IPS-18a (cell line): ENCODE results near the gene NDEL1.

Experiments
- H3K27ac ChIP-seq: one replicate; pipeline ENCODE4 v1.5.1; 2013; ENCODE audit warnings: low read length
- H3K27me3 ChIP-seq: one replicate; pipeline ENCODE4 v1.6.1; 2013; ENCODE audit warnings: mild to moderate bottlenecking, low read length; ENCODE audit not compliant: control insufficient read depth, insufficient read depth
- H3K36me3 ChIP-seq: one replicate; pipeline ENCODE4 v1.6.1; 2013; ENCODE audit warnings: low read depth, low read length; ENCODE audit not compliant: control insufficient read depth
- H3K4me1 ChIP-seq: one replicate; pipeline ENCODE4 v1.6.1; 2013; ENCODE audit warnings: low read depth, low read length; ENCODE audit not compliant: control insufficient read depth
- H3K4me3 ChIP-seq: one replicate; pipeline ENCODE4 v1.5.1; 2013; ENCODE audit warnings: low read length
- H3K9ac ChIP-seq: one replicate; pipeline ENCODE4 v1.6.1; 2013; ENCODE audit warnings: mild to moderate bottlenecking, low read length, moderate library complexity
- H3K9me3 ChIP-seq: one replicate; pipeline ENCODE4 v1.6.1; 2013; ENCODE audit warnings: low read depth, low read length; ENCODE audit not compliant: control insufficient read depth

NDEL1 gene

DNA sequence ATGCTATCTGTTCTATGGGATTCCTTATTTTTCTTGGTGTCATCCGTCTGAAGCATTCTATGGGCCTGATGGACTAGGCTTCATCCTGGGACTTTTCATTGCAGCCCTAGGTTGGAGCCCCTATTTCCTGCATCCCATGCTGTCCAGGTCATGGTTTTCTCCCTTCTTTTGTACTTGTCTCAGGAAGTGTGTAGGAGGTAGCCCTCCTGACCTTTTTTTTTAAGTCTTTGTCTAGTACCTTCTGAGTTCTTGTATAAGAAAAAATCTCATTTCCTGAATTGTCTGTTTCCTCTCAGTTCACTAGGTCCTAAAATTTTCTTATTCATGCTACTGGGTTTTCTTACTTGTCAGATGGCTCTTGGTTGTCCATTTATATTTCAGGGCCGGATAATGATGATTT, 6.0 kb downstream of the NDEL1 start:
- no peak overlapping the region for H3K4me3 ChIP-seq
- no peaks in the 10 kb centered on the region for H3K9me3 ChIP-seq
- no peaks in the 10 kb centered on the region for H3K27me3 ChIP-seq
- H3K27ac ChIP-seq: no peak overlapping the region
- no peak overlapping the region for H3K9ac ChIP-seq
- no peaks in the 10 kb centered on the region for H3K4me1 ChIP-seq
- H3K36me3 ChIP-seq: peaks cover 14% of the 10 kb centered on the region

DNA sequence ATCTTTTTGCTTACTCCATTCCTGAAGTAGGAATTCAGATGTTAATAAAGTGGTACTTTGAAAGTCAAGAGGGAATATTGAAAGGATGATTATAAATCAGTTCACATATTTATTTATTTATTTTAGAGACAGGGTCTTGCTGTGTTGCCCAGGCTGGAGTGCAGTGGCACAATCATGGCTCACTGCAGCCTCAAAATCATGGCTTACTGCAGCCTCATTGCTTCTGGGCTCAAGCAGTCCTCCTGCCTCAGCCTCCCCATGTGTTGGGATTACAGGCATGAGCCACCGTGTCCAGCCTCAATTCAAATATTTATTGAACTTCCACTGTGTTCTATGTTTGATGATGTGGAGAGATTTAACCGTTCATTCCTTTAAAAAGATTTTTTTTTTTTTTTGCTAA, 6.6 kb downstream of the NDEL1 start:
- H3K36me3 ChIP-seq: peaks cover 14% of the 10 kb centered on the region

DNA sequence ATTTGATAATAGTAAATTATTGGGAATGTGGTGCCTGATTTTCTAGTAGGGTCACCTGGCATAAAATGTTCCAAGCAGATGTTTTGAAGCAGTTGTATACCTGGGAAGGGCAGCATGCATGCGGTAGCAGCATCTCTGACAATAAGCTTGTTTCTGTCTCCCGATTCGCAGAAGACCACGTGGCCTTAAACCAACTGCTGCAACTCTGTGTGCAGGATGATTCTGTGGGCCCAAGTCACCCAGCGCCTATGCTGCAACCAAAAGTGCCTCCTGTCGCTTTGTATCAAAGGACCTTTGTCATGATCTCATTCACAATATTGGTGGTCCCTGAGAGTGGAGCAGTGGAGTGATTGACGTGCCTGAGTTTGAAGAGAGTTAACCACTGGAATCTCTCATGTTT, 8.1 kb downstream of the NDEL1 start:
- H3K27me3 ChIP-seq: no peaks in the 10 kb centered on the region
- H3K9ac ChIP-seq: no peak overlapping the region
- H3K9me3 ChIP-seq: no peaks in the 10 kb centered on the region
- peaks cover 18% of the 10 kb centered on the region for H3K36me3 ChIP-seq
- H3K4me1 ChIP-seq: no peaks in the 10 kb centered on the region
- no peak overlapping the region for H3K27ac ChIP-seq
- H3K4me3 ChIP-seq: no peak overlapping the region

More for the DNA sequence above, 6.6 kb downstream of the NDEL1 start:
- Histone ChIP-seq H3K4me1 (no peaks in the 10 kb centered on the region), H3K9me3 (no peaks in the 10 kb centered on the region), H3K9ac (no peak overlapping the region), H3K27me3 (no peaks in the 10 kb centered on the region), H3K4me3 (no peak overlapping the region), H3K27ac (no peak overlapping the region)

DNA sequence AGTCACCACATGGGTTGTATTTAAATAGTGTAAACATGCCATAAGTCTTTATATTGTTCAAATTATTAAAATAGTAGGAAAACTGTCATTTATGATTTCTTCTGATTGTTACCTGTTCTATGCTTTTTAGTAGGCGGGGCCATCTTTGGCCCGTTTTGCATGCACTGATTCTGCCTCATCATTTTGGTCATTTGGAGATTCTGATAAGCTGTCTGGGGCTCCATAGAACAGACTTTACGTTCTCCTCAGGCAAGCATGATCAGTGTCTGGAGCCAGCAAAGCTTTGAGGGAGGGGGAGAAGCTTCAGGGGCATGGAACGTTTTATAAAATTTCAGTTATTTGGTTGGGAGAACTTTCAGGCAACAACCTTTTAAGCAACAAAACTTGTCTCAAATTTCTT, 8.8 kb downstream of the NDEL1 start:
- no peaks in the 10 kb centered on the region for H3K27me3 ChIP-seq
- peaks cover 25% of the 10 kb centered on the region for H3K36me3 ChIP-seq
- H3K9me3 ChIP-seq: no peaks in the 10 kb centered on the region
- H3K4me3 ChIP-seq: no peak overlapping the region
- H3K9ac ChIP-seq: no peak overlapping the region
- no peak overlapping the region for H3K27ac ChIP-seq
- no peaks in the 10 kb centered on the region for H3K4me1 ChIP-seq

DNA sequence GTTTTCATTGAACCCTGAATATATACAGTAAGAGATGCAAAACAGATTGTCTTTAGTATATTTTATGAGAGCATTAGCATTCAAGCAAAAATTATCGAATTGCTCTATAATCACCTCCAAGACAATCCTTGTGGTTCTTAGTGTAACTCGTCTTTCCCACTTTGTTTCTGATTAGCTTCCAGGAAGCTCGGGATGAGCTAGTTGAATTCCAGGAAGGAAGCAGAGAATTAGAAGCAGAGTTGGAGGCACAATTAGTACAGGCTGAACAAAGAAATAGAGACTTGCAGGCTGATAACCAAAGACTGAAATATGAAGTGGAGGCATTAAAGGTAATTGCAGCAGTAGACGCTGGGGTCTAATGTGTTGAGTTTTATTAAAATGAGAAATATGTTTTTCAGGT, 9.9 kb downstream of the NDEL1 start:
- Histone ChIP-seq H3K9me3 (no peaks in the 10 kb centered on the region), H3K4me3 (no peak overlapping the region), H3K27ac (no peak overlapping the region), H3K27me3 (no peaks in the 10 kb centered on the region), H3K9ac (no peak overlapping the region), H3K36me3 (peaks cover 28% of the 10 kb centered on the region), H3K4me1 (no peaks in the 10 kb centered on the region)

DNA sequence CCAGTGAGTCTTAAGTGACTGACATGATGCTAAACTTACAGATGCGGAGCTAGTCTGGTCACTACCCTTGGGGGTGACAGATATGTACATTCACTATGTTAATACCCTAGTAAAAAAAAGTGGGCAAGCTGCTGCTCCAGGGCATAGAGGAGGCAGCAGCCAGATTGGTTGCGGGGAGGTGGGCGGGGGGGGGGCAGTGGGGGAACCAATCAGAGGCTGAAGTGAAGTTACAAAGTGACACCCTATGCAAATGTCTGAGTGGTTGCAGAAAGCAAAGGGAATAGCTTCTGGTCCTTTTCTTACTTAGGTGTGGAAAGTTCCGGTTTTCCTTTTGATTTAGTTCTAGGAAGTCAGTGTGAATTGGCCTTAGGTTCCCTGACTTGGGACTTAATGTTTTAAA, 12.1 kb downstream of the NDEL1 start:
- Histone ChIP-seq H3K36me3 (peaks cover 36% of the 10 kb centered on the region), H3K9me3 (no peaks in the 10 kb centered on the region), H3K27me3 (no peaks in the 10 kb centered on the region), H3K4me1 (no peaks in the 10 kb centered on the region), H3K27ac (no peak overlapping the region), H3K4me3 (no peak overlapping the region), H3K9ac (no peak overlapping the region)

DNA sequence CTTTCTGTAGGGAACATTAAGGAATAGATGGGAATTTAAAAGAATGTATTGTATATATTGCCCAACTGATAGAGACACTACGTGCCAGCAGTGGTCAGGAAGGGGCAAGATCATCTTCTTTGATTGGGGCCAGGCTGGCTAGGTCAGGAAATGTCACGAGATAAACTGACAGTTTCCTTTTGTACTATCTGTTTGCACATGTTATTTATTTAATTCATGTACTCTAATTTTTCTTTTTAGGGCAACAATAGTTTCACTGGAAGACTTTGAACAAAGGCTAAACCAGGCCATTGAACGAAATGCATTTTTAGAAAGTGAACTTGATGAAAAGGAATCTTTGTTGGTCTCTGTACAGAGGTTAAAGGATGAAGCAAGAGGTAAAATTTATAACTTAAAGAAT, 12.6 kb downstream of the NDEL1 start:
- H3K9me3 ChIP-seq: no peaks in the 10 kb centered on the region
- no peaks in the 10 kb centered on the region for H3K4me1 ChIP-seq
- no peak overlapping the region for H3K9ac ChIP-seq
- no peak overlapping the region for H3K4me3 ChIP-seq
- no peak overlapping the region for H3K27ac ChIP-seq
- no peaks in the 10 kb centered on the region for H3K27me3 ChIP-seq
- peaks cover 39% of the 10 kb centered on the region for H3K36me3 ChIP-seq

DNA sequence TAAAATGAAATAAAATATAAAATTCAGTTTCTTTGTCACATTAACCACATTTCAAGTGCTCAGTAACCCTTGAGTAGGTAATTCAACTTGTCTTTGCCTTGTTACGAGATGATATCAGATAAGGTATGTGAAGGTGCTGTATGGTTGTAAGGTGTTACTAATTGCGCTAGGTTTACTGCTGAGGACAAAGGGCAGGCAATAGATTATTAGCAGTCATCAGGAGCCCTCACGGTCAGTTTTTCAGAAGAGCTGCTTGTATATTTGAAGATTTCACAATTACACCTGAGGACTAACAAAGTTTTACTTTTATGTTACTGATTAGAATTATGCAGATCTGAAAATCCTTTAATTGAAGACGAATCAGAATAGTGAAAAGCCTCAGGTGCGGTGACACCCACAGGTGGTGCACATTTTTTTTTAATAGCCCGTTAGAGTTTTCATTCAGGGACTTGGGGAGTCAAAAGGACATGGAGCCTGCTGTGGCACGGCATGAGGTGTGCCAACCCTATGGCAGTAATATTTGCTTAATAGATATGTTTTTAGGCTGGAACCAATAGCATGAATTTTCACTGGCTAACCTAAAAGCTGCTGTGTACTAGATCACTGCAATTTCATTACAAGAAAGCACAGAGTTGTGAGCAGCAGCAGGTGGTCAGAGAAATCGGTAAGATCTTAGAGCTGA, 16.4 kb downstream of the NDEL1 start:
- Histone ChIP-seq H3K9ac (no peak overlapping the region), H3K4me1 (no peaks in the 10 kb centered on the region), H3K27ac (no peak overlapping the region), H3K9me3 (no peaks in the 10 kb centered on the region), H3K36me3 (peaks cover 44% of the 10 kb centered on the region), H3K27me3 (no peaks in the 10 kb centered on the region), H3K4me3 (no peak overlapping the region)

DNA sequence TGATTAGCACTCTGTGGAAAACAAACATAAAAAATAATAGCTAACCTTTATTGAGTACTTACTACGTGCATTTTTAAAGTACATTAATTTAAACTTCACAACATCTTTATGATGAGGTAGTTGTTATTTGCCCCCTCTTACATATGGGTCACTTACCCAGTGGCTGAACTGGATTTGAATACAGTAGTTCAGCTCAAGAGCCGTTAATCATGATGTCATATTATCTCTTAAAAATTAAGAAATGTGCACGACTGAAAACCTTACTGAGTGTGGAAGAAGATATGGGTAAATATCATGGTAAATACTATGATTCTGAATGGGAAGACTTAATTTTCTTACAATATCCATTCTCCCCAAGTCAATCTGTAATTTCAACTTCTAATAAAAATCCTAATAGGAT, 17.6 kb downstream of the NDEL1 start:
- H3K27ac ChIP-seq: no peak overlapping the region
- H3K9me3 ChIP-seq: no peaks in the 10 kb centered on the region
- H3K36me3 ChIP-seq: peaks cover 55% of the 10 kb centered on the region
- H3K9ac ChIP-seq: no peak overlapping the region
- no peak overlapping the region for H3K4me3 ChIP-seq
- no peaks in the 10 kb centered on the region for H3K4me1 ChIP-seq
- no peaks in the 10 kb centered on the region for H3K27me3 ChIP-seq

DNA sequence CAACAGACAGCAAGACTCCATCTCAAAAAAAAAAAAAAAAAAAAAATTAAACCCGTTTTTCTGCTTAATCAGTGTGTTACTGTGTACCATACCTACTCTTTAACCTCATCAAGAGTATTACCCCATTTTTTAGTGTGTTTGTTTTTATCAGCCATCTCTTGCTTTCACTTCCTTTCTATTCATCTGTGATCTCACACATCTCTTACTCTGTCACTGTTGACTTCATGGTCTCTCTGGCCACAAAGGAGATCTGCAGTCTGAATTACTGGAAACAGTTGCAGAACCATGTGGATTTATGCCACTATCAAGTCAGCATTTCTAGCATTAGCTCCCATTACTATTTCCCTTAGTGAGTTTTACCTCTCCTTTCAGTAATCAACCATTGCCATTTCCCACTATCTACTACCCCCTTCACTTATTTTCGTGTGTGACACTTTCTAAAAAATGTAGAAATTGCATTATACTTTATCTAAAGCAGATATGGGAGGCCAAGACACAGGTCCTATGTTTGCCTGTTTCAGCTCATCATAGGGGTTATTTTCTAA, 20.1 kb downstream of the NDEL1 start:
- Histone ChIP-seq H3K9ac (no peak overlapping the region), H3K4me3 (no peak overlapping the region), H3K9me3 (no peaks in the 10 kb centered on the region), H3K36me3 (peaks cover 55% of the 10 kb centered on the region), H3K27ac (no peak overlapping the region), H3K4me1 (no peaks in the 10 kb centered on the region), H3K27me3 (no peaks in the 10 kb centered on the region)

DNA sequence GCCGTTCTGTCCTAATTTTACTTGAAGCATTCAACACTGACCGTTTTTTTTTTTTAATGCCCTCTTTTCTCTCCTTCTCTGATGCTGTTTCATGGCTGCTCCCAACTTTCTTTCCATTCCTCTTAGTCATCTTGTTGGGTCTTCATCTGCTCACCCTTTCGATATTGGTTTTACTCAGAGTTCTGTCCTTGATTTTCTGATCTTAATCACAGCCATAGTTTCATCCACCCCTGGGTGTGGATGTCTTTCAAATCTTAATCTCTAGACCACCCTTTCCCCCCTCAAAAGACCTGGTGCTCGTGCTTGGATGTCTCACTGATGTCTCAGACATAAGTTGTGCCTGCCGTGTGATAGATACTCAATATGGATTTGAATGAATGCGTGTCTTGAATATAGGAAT, 22.4 kb downstream of the NDEL1 start:
- Histone ChIP-seq H3K36me3 (peaks cover 58% of the 10 kb centered on the region), H3K9ac (no peak overlapping the region)

DNA sequence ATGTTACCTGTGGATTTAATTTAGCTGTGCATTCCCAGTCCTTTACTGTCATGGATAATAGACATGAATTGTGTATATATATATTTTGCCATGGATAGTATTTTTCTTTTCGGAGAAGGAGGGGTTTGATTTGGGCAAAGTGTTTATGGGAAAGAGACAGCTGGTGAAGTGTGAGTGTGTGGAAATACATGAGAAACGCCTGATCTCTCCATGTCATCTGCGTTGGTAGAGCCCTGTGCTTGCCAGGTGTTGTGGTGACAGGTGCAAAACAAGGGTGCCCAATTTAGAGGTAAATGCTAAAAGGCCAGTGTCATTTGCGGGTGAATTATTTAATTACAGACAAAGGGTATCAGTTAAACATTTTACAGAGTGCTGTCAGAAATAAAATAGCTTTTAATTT, 23.4 kb downstream of the NDEL1 start:
- no peak overlapping the region for H3K4me3 ChIP-seq
- no peaks in the 10 kb centered on the region for H3K9me3 ChIP-seq
- no peaks in the 10 kb centered on the region for H3K27me3 ChIP-seq
- peaks cover 54% of the 10 kb centered on the region for H3K36me3 ChIP-seq
- no peaks in the 10 kb centered on the region for H3K4me1 ChIP-seq
- H3K9ac ChIP-seq: no peak overlapping the region
- H3K27ac ChIP-seq: no peak overlapping the region

More for the DNA sequence above, 22.4 kb downstream of the NDEL1 start:
- Histone ChIP-seq H3K27ac (no peak overlapping the region), H3K9me3 (no peaks in the 10 kb centered on the region), H3K27me3 (no peaks in the 10 kb centered on the region), H3K4me3 (no peak overlapping the region), H3K4me1 (no peaks in the 10 kb centered on the region)
